SK-N-SH treated with all-trans-retinoic acid at 6 μM for 48 hours (cell line): ENCODE measurements around the gene FBXO7.

Experiments
- ATAC-seq: fragments of 200-7000 bp; cut with Tn5 transposase; 3 replicates; pipeline ENCODE4 v1.9.1; 2020; ENCODE audit warnings: mild to moderate bottlenecking, moderate library complexity
- ARNTL ChIP-seq: fragments of 450-650 bp; formaldehyde crosslinking; IDR thresholded peaks from 2 replicates; pipeline ENCODE4 v1.5.0; 2020; ENCODE audit warnings: low read depth, mild to moderate bottlenecking, moderate library complexity, borderline replicate concordance
- BACH2 ChIP-seq: fragments of 250-450 bp; sonication (Bioruptor Pico); IDR thresholded peaks from 2 replicates; pipeline ENCODE4 v1.9.0; 2021; ENCODE audit warnings: mild to moderate bottlenecking, borderline replicate concordance
- CSDC2 ChIP-seq: fragments of 250-450 bp; sonication (Bioruptor Pico); IDR thresholded peaks from 2 replicates; pipeline ENCODE4 v1.5.0; 2020; ENCODE audit warnings: mild to moderate bottlenecking, moderate library complexity
- ESRRG ChIP-seq: fragments of 250-450 bp; sonication (Bioruptor Pico); IDR thresholded peaks from 2 replicates; pipeline ENCODE4 v1.6.1; 2021; ENCODE audit warnings: mild to moderate bottlenecking
- GLIS3 ChIP-seq: fragments of 250-450 bp; sonication (Bioruptor Pico); IDR thresholded peaks from 2 replicates; pipeline ENCODE4 v1.5.0; 2020; ENCODE audit warnings: mild to moderate bottlenecking, moderate library complexity
- ISL1 ChIP-seq: fragments of 250-450 bp; sonication (Bioruptor Pico); IDR thresholded peaks from 2 replicates; pipeline ENCODE4 v2.1.2; 2022; ENCODE audit warnings: mild to moderate bottlenecking, moderate library complexity
- OSR1 ChIP-seq: fragments of 250-450 bp; sonication (Bioruptor Pico); IDR thresholded peaks from 2 replicates; pipeline ENCODE4 v1.8.0; 2022; ENCODE audit warnings: moderate library complexity, mild to moderate bottlenecking, inconsistent platforms
- PATZ1 ChIP-seq: fragments of 250-450 bp; sonication (Bioruptor Pico); IDR thresholded peaks from 2 replicates; pipeline ENCODE4 v1.8.0; 2020; ENCODE audit warnings: mild to moderate bottlenecking, moderate library complexity, borderline replicate concordance
- POU6F1 ChIP-seq: fragments of 250-450 bp; sonication (Bioruptor Pico); IDR thresholded peaks from 2 replicates; pipeline ENCODE4 v1.8.0; 2021; ENCODE audit warnings: low read depth, mild to moderate bottlenecking, moderate library complexity, borderline replicate concordance
- PPARA ChIP-seq: fragments of 250-450 bp; sonication (Bioruptor Pico); IDR thresholded peaks from 2 replicates; pipeline ENCODE4 v1.5.0; 2020; ENCODE audit warnings: mild to moderate bottlenecking, borderline replicate concordance
- RARB ChIP-seq: fragments of 250-450 bp; sonication (Bioruptor Pico); IDR thresholded peaks from 2 replicates; pipeline ENCODE4 v1.8.0; 2021; ENCODE audit warnings: mild to moderate bottlenecking, moderate library complexity
- SNAI2 ChIP-seq: fragments of 250-450 bp; sonication (Bioruptor Pico); IDR thresholded peaks from 2 replicates; pipeline ENCODE4 v1.5.0; 2020; ENCODE audit warnings: mild to moderate bottlenecking, moderate library complexity
- TCF4 ChIP-seq: fragments of 250-450 bp; sonication (Bioruptor Pico); IDR thresholded peaks from 2 replicates; pipeline ENCODE4 v1.8.0; 2021; ENCODE audit warnings: mild to moderate bottlenecking, moderate library complexity, borderline replicate concordance
- TOX ChIP-seq: fragments of 250-450 bp; sonication (Bioruptor Pico); IDR thresholded peaks from 2 replicates; pipeline ENCODE4 v1.8.0; 2021; ENCODE audit warnings: mild to moderate bottlenecking, moderate library complexity, borderline replicate concordance
- ZC3H10 ChIP-seq: fragments of 250-450 bp; sonication (Bioruptor Pico); IDR thresholded peaks from 2 replicates; pipeline ENCODE4 v1.5.1; 2021; ENCODE audit warnings: mild to moderate bottlenecking, moderate library complexity
- ZFP3 ChIP-seq: fragments of 250-450 bp; sonication (Bioruptor Pico); IDR thresholded peaks from 2 replicates; pipeline ENCODE4 v1.5.0; 2020; ENCODE audit warnings: mild to moderate bottlenecking, moderate library complexity
- ZFP30 ChIP-seq: fragments of 450-650 bp; formaldehyde crosslinking; IDR thresholded peaks from 2 replicates; pipeline ENCODE4 v1.5.0; 2022; ENCODE audit warnings: mild to moderate bottlenecking, moderate library complexity
- ZNF565 ChIP-seq: fragments of 450-650 bp; formaldehyde crosslinking; conservative IDR thresholded peaks from 2 replicates; pipeline ENCODE4 v1.5.0; 2020; ENCODE audit warnings: low read depth, mild to moderate bottlenecking, moderate library complexity
- ZNF70 ChIP-seq: fragments of 450-650 bp; formaldehyde crosslinking; IDR thresholded peaks from 2 replicates; pipeline ENCODE4 v1.5.0; 2020; ENCODE audit warnings: mild to moderate bottlenecking, moderate library complexity
- ZNF8 ChIP-seq: fragments of 450-650 bp; formaldehyde crosslinking; IDR thresholded peaks from 2 replicates; pipeline ENCODE4 v1.5.0; 2020; ENCODE audit warnings: mild to moderate bottlenecking, moderate library complexity
- TF ChIP-seq, protein P1 (sequence below): fragments of 250-450 bp; sonication (Bioruptor Pico); IDR thresholded peaks from 2 replicates; pipeline ENCODE4 v1.5.1; 2020; ENCODE audit warnings: low read depth, mild to moderate bottlenecking, moderate library complexity
- TF ChIP-seq, protein P2 (sequence below): fragments of 250-450 bp; sonication (Bioruptor Pico); IDR thresholded peaks from 2 replicates; pipeline ENCODE4 v1.5.1; 2021; ENCODE audit warnings: mild to moderate bottlenecking, moderate library complexity

Gene FBXO7

GRCh38 chr22:32486656-32487390 lies 12.2 kb downstream of the FBXO7 start:
- TF ChIP-seq SNAI2 = no peak
- TF ChIP-seq ZFP30 = no peak
- no peak for TF ChIP-seq OSR1 (CRISPR knock-in tag)
- no peak for TF ChIP-seq PPARA (CRISPR knock-in tag)
- TF ChIP-seq BACH2 (CRISPR knock-in tag) = no peak
- TF ChIP-seq CSDC2 (CRISPR knock-in tag) = no peak
- TF ChIP-seq, protein P1, sequence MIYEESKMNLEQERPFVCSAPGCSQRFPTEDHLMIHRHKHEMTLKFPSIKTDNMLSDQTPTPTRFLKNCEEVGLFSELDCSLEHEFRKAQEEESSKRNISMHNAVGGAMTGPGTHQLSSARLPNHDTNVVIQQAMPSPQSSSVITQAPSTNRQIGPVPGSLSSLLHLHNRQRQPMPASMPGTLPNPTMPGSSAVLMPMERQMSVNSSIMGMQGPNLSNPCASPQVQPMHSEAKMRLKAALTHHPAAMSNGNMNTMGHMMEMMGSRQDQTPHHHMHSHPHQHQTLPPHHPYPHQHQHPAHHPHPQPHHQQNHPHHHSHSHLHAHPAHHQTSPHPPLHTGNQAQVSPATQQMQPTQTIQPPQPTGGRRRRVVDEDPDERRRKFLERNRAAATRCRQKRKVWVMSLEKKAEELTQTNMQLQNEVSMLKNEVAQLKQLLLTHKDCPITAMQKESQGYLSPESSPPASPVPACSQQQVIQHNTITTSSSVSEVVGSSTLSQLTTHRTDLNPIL = no peak
- TF ChIP-seq, protein P2, sequence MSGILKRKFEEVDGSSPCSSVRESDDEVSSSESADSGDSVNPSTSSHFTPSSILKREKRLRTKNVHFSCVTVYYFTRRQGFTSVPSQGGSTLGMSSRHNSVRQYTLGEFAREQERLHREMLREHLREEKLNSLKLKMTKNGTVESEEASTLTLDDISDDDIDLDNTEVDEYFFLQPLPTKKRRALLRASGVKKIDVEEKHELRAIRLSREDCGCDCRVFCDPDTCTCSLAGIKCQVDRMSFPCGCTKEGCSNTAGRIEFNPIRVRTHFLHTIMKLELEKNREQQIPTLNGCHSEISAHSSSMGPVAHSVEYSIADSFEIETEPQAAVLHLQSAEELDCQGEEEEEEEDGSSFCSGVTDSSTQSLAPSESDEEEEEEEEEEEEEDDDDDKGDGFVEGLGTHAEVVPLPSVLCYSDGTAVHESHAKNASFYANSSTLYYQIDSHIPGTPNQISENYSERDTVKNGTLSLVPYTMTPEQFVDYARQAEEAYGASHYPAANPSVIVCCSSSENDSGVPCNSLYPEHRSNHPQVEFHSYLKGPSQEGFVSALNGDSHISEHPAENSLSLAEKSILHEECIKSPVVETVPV = no peak
- TF ChIP-seq ZC3H10 = no peak
- TF ChIP-seq ZNF70 (CRISPR knock-in tag) = no peak
- TF ChIP-seq ARNTL (CRISPR knock-in tag) = no peak
- TF ChIP-seq ZNF8 (CRISPR knock-in tag) = no peak
- TF ChIP-seq, all 23 proteins: peak for 0
- ATAC-seq = no peak

DNA sequence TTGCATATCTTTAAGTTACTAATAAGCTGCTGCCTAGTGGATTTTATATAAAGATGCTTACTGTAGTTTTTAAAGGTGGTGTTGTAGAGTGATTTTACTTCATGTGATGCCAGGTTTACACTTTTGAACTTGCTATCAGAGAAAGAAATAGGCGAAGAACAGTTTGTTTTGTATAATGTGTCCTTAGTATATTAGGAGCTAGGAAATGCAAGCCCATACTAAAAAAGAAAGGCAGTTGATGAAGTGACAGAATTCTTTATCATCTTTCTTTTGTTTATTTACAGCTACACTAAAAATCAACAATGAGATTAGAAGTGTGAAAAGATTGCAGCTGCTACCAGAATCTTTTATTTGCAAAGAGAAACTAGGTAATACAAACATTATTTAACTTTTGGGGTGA lies 12.8 kb downstream of the FBXO7 start:
- ATAC-seq = no peak

GRCh38 chr22:32489377-32489776 lies 14.8 kb downstream of the FBXO7 start:
- no peak for ATAC-seq
- no peak for TF ChIP-seq ISL1
- no peak for TF ChIP-seq BACH2 (CRISPR knock-in tag)
- no peak for TF ChIP-seq TCF4 (CRISPR knock-in tag)
- TF ChIP-seq, protein P1 = no peak
- TF ChIP-seq ZNF70 (CRISPR knock-in tag) = no peak
- no peak for TF ChIP-seq TOX
- no peak for TF ChIP-seq ZNF8 (CRISPR knock-in tag)
- TF ChIP-seq OSR1 (CRISPR knock-in tag) = no peak
- TF ChIP-seq CSDC2 (CRISPR knock-in tag) = no peak
- no peak for TF ChIP-seq ZC3H10
- TF ChIP-seq RARB (CRISPR knock-in tag) = no peak
- TF ChIP-seq GLIS3 = no peak
- no peak for TF ChIP-seq ZNF565 (CRISPR knock-in tag)

More for the DNA sequence above, 12.8 kb downstream of the FBXO7 start:
- TF ChIP-seq ZNF70 (CRISPR knock-in tag) = no peak
- TF ChIP-seq, protein P2 = no peak
- TF ChIP-seq ESRRG (CRISPR knock-in tag) = no peak
- TF ChIP-seq POU6F1 (CRISPR knock-in tag) = no peak
- no peak for TF ChIP-seq ISL1
- TF ChIP-seq ZNF565 (CRISPR knock-in tag) = no peak
- TF ChIP-seq CSDC2 (CRISPR knock-in tag) = no peak
- no peak for TF ChIP-seq ZFP30
- no peak for TF ChIP-seq ZC3H10
- no peak for TF ChIP-seq PATZ1
- no peak for TF ChIP-seq SNAI2
- TF ChIP-seq ZFP3 (CRISPR knock-in tag) = no peak
